Astrocyte (in vitro differentiated cells and primary cell): ENCODE results near the gene HAT1.

Experiments
- CTCF ChIP-seq: IDR thresholded peaks from 2 replicates; pipeline ENCODE4 v1.5.1; 2011; ENCODE audit warnings: low read depth, mild to moderate bottlenecking, inconsistent platforms, low read length, moderate library complexity; ENCODE audit not compliant: insufficient read depth
- EZH2 ChIP-seq: IDR thresholded peaks from 2 replicates; pipeline ENCODE4 v1.6.1; 2012; ENCODE audit warnings: mild to moderate bottlenecking, low read length, inconsistent platforms; ENCODE audit not compliant: insufficient read depth

- TF ChIP-seq CTCF (no peak), EZH2 (no peak)
These were observed 90.6 kb downstream of the HAT1 start for GRCh38 chr2:172012677-172013391.
